MCF 10A (cell line): ENCODE results near the gene REXO5. TPM values are rescaled to one million over a fixed set of nuclear protein-coding genes. Genes with fewer than 3 reads are reported as not detected.
"Not testable (repeated sequence)": the region's sequence is repeated elsewhere in the genome, so short reads cannot be mapped to it uniquely, and the experiment has no call there.

ENCODE experiments used
- BruUV-seq: library from RNA; stranded (reverse); fragments of 400-500 nt; replicated peaks from 2 replicates; lab custom pipeline; 2021; lab: Mats Ljungman, UMichigan
- CTCF ChIA-PET: fragments of 300-600 bp; sonication (Branson Sonifier 250); formaldehyde crosslinking; extraction: SDS; loops from one replicate; lab custom pipeline; 2021; ENCODE audit warnings: antibody characterized with exemption, inconsistent platforms; lab: Yijun Ruan, JAX
- POLR2A ChIA-PET: fragments of 300-600, 350-650 bp; sonication (Branson Sonifier 250); formaldehyde crosslinking; extraction: SDS; loops from one replicate; lab custom pipeline; 2020; ENCODE audit warnings: antibody characterized with exemption, inconsistent platforms; lab: Yijun Ruan, JAX
- DNase-seq: peaks from one replicate; pipeline ENCODE4 v3.0.0-alpha.2; 2018; ENCODE audit not compliant: unreplicated experiment
- H3K27ac Mint-ChIP-seq: one replicate; pipeline ENCODE4 v1.8.0; 2022; ENCODE audit warnings: mild to moderate bottlenecking, low read depth, mixed read lengths; ENCODE audit not compliant: unreplicated experiment
- H3K27me3 Mint-ChIP-seq: one replicate; pipeline ENCODE4 v1.8.0; 2022; ENCODE audit warnings: mixed read lengths; ENCODE audit not compliant: insufficient read depth, unreplicated experiment
- H3K36me3 Mint-ChIP-seq: one replicate; pipeline ENCODE4 v1.8.0; 2022; ENCODE audit warnings: mild to moderate bottlenecking, moderate library complexity, mixed read lengths; ENCODE audit not compliant: insufficient read depth, unreplicated experiment
- H3K4me1 Mint-ChIP-seq: one replicate; pipeline ENCODE4 v1.8.0; 2022; ENCODE audit warnings: mixed read lengths; ENCODE audit not compliant: insufficient read depth, unreplicated experiment
- H3K4me3 Mint-ChIP-seq: one replicate; pipeline ENCODE4 v1.8.0; 2022; ENCODE audit warnings: mild to moderate bottlenecking, moderate library complexity, mixed read lengths; ENCODE audit not compliant: unreplicated experiment
- H3K9me3 Mint-ChIP-seq: one replicate; pipeline ENCODE4 v1.8.0; 2022; ENCODE audit warnings: mixed read lengths; ENCODE audit not compliant: unreplicated experiment
- CTCF ChIP-seq: fragments of 200-600 bp; IDR thresholded peaks from one replicate; pipeline ENCODE4 v1.8.0; 2022; ENCODE audit warnings: antibody characterized with exemption, mild to moderate bottlenecking; ENCODE audit not compliant: unreplicated experiment
- intact Hi-C: fragments of 100-400 bp; cut with micrococcal nuclease; formaldehyde crosslinking; loops from 2 replicates; pipeline ENCODE4 v1.14.1; 2022
- total RNA-seq: library from RNA; stranded (reverse); gene quantifications from 2 replicates; pipeline ENCODE4 v1.2.3, GENCODE V29; 2022

The REXO5 gene
- total RNA-seq, 1 experiment from 2014 or later = 6.1 TPM

- peak; percentile 55 for TF ChIP-seq CTCF
- ChIA-PET POLR2A (no interaction called here), CTCF (interaction anchor here (0.6 to 2.7 kb wide), 9 partner anchors 8 to 337 kb away, joined by 3 to 8 read pairs (median 4); no protein-coding TSS in a partner anchor)
- Mint-ChIP-seq H3K27me3 (no peaks in the 10 kb centered on the region), H3K9me3 (no peaks in the 10 kb centered on the region), H3K4me1 (peaks cover 6% of the 10 kb centered on the region), H3K36me3 (peaks cover 52% of the 10 kb centered on the region), H3K4me3 (no peak overlapping the region), H3K27ac (no peak overlapping the region)
- intact Hi-C loops = loop anchor here (2.0 to 5.0 kb wide), 2 partner anchors 283 to 503 kb away; no protein-coding TSS in a partner anchor
- BruUV-seq = no TSS peak
- DNase-seq = peak; percentile 34
These were observed 6.7 kb upstream of the REXO5 start for GRCh38 chr16:20799599-20799998.

GRCh38 chr16:20801278-20801677 lies 5.0 kb upstream of the REXO5 start:
- CTCF ChIA-PET = interaction anchor here (0.6 to 2.7 kb wide), 3 partner anchors 24 to 1459 kb away, joined by 3 to 8 read pairs (median 5); no protein-coding TSS in a partner anchor
- H3K27ac Mint-ChIP-seq = no peak overlapping the region

GRCh38 chr16:20803192-20803560 lies 3.2 kb upstream of the REXO5 start:
- H3K27ac Mint-ChIP-seq = no peak overlapping the region
- H3K4me3 Mint-ChIP-seq = no peak overlapping the region
- H3K36me3 Mint-ChIP-seq = peaks cover 41% of the 10 kb centered on the region
- H3K9me3 Mint-ChIP-seq = no peaks in the 10 kb centered on the region
- H3K4me1 Mint-ChIP-seq = peaks cover 6% of the 10 kb centered on the region
- ChIA-PET POLR2A (no interaction called here), CTCF (interaction anchor here (2.1 kb wide), 1 partner anchor 47 kb away, joined by 7 read pairs; no protein-coding TSS in a partner anchor)
- intact Hi-C loops = no loop called here
- TF ChIP-seq CTCF = no peak
- BruUV-seq = no TSS peak
- DNase-seq = no peak
- no peaks in the 10 kb centered on the region for H3K27me3 Mint-ChIP-seq

More at GRCh38 chr16:20801278-20801677, 5.0 kb upstream of the REXO5 start:
- H3K36me3 Mint-ChIP-seq = peaks cover 52% of the 10 kb centered on the region
- H3K27me3 Mint-ChIP-seq = no peaks in the 10 kb centered on the region
- POLR2A ChIA-PET = interaction anchor here (0.7 kb wide), 1 partner anchor 259 kb away, joined by 3 read pairs; no protein-coding TSS in a partner anchor
- H3K9me3 Mint-ChIP-seq = no peaks in the 10 kb centered on the region
- H3K4me1 Mint-ChIP-seq = peaks cover 6% of the 10 kb centered on the region
- no peak for TF ChIP-seq CTCF
- BruUV-seq = no TSS peak
- intact Hi-C loops = no loop called here
- no peak overlapping the region for H3K4me3 Mint-ChIP-seq
- DNase-seq = no peak

GRCh38 chr16:20803561-20804214 lies 2.6 kb upstream of the REXO5 start:
- CTCF ChIA-PET = interaction anchor here (0.6 to 2.1 kb wide), 5 partner anchors 46 to 385 kb away, joined by 3 to 7 read pairs (median 4); no protein-coding TSS in a partner anchor
- peaks cover 6% of the 10 kb centered on the region for H3K4me1 Mint-ChIP-seq

GRCh38 chr16:20805684-20806167 lies 601 bp upstream of the REXO5 start:
- ChIA-PET POLR2A (interaction anchor here (0.7 to 4.4 kb wide), 14 partner anchors 13 to 496 kb away, joined by 3 to 33 read pairs (median 4); partner anchors contain the start of genes ACSM3, DCUN1D3, DNAH3 and LYRM1), CTCF (interaction anchor here (0.6 to 2.9 kb wide), 15 partner anchors 7 to 784 kb away, joined by 3 to 13 read pairs (median 5); no protein-coding TSS in a partner anchor)
- H3K4me1 Mint-ChIP-seq, H3K27me3 Mint-ChIP-seq, H3K9me3 Mint-ChIP-seq, DNase-seq: not testable (repeated sequence)
- Mint-ChIP-seq H3K4me3 (peak overlapping the region; percentile 97), H3K27ac (peak overlapping the region; percentile 93), H3K36me3 (peaks cover 19% of the 10 kb centered on the region)
- intact Hi-C loops = loop anchor here (2.0 to 5.0 kb wide), 3 partner anchors 47 to 352 kb away; partner anchors contain the start of genes DCUN1D3, LDAF1 and LYRM1
- BruUV-seq = TSS peak; percentile 71

More at GRCh38 chr16:20803561-20804214, 2.6 kb upstream of the REXO5 start:
- Mint-ChIP-seq H3K4me3 (no peak overlapping the region), H3K36me3 (peaks cover 36% of the 10 kb centered on the region), H3K27me3 (no peaks in the 10 kb centered on the region), H3K9me3 (no peaks in the 10 kb centered on the region), H3K27ac (no peak overlapping the region)
- intact Hi-C loops = no loop called here
- no TSS peak for BruUV-seq
- TF ChIP-seq CTCF = no peak
- POLR2A ChIA-PET = interaction anchor here (1.1 to 4.4 kb wide), 2 partner anchors 353 to 498 kb away, joined by 3 to 31 read pairs; no protein-coding TSS in a partner anchor
- no peak for DNase-seq
